Ramos (cell line): ENCODE results near the gene THSD4.
"Not testable (repeated sequence)": the region's sequence is repeated elsewhere in the genome, so short reads cannot be mapped to it uniquely, and the experiment has no call there.

Experiments used
- in situ Hi-C: fragments of 300-500 bp; cut with MboI; formaldehyde crosslinking; loops from one replicate; pipeline ENCODE4 v1.14.3; 2022; ENCODE audit warnings: low sequenced_read_pairs; ENCODE audit not compliant: unreplicated experiment

The THSD4 gene

DNA sequence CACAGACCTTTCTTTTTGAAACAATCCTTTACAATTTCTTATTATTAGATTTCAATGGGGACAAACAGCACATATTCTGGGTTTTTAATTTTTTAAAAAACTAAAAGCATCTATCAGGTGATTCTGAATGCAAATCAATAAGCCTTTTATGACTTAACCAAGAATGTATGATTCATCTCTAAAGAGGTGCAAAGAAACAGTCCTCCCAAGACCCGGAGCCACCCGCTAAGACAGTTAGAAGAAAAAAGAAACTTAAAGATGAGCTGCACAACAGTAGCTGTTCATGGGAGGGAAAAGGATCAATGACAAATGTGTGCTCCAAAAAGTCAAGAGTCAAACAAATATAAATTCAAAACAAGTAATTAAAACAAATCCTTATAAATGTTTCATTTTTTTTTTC, 319.5 kb downstream of the THSD4 start:
- in situ Hi-C loops = no loop called here

DNA sequence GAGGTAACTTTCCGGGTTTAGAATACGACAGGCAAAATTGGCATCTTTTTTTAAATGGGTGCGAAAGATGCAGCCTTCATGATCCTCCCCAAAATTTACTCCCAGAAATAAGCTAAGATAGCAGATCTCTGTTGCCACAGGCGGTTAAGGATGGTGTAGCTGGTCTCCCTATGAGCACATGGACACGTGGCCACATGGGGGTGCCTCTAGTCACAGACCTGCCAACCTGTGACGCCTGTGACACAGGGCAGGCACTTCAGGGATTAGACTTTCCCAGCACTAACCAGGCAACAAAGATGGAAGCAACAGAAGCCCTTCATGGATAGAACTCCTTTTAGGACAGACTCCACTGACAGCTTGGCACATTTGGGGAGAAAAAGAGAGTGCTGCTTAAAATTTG, 320.3 kb downstream of the THSD4 start:
- in situ Hi-C loops = no loop called here

DNA sequence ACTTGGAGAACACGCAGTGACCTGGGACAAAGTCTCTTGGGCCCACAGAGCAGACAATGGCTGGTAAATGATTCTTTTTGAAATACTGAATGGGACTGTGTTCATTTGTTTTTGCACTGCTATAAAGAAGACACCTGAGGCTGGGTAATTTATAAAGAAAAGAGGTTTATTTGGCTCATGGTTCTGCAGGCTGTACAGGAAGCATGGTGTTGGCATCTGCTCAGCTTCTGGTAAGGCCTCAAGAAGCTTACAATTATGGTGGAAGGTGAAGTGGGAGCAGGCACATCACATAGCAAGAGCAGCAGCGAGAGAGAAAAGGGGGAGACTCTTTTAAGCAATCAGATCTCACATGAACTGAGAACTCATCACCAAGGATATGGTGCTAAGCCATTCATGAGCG, 321.6 kb downstream of the THSD4 start:
- in situ Hi-C loops = no loop called here

DNA sequence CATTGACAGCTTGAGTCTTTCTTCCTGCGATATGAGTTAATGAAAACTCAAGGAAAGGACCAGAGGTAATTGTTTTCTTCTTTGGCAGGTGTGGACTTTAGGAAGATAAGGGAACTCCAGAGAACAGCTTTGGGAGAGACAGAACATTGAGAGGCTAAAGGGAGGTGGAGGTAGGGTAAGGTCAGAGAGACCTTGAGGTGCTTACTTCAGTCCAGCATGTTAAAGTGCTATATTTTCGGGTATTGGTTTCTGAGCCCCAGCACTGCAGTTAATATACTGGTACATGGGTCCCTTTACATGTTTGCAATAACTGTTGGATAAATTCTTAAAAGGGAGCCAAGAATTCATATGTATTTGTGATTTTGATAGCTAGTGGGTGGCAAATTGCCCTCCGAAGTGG, 322.1 kb downstream of the THSD4 start:
- in situ Hi-C loops = no loop called here

DNA sequence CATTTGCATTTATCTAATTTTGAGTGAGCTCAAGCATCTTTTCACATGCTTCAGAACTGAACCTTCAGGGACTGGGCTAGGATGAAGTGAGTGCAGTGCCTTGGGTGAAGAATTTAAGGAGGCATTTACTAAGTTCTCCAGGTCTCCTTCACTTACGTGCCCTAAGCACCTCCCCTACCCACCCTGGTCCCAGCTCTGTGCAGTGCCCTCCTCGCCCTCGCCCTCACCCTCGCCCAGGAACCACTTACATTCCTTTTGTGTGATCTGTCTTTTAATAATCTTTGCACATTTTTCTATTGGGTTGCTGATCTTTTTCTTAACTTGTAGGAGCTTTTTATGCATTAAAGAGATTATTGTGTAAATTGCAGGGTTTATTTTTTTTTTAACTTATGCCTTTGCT, 322.6 kb downstream of the THSD4 start:
- in situ Hi-C loops = no loop called here

DNA sequence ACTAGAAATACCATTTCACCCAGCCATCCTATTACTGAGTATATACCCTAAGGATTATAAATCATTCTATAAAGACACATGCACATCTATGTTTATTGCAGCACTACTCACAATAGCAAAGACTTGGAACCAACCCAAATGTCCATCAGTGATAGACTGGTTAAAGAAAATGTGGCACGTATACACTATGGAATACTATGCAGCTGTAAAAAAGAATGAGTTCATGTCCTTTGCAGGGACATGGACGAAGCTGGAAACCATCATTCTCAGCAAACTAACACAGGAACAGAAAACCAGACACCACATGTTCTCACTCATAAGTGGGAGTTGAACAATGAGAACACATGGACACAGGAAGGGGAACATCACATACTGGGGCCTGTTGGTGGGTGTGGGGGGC, 324.2 kb downstream of the THSD4 start:
- in situ Hi-C loops = not testable (repeated sequence)

DNA sequence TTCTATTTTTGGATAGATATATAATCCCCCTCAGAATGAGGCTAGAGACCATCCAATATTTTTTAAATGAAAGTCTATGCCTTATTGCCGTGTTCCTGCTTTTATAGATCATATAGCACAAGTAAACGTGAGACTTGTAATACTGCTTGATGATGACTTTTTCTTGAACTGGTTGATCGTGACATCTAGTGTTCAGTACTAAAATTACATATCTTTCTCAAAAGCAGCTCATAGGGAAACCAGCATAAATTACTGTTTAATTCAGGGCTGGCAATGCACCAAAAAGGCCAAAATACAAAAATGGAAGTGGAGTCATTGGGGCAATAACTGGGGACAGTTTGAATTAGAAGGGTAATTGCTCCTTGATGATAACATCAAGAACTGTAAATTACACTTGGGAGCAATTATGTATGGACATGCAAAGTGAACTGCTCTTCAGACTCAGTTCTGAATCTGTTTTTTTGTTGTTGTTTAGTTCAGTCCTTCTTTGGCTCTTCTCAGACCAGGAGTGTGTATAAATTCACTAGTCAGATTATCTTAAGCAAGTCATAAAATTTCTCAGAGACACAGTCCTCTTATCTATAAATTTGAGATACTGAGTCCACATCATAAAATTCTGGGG, 325.3 kb downstream of the THSD4 start:
- in situ Hi-C loops = no loop called here

DNA sequence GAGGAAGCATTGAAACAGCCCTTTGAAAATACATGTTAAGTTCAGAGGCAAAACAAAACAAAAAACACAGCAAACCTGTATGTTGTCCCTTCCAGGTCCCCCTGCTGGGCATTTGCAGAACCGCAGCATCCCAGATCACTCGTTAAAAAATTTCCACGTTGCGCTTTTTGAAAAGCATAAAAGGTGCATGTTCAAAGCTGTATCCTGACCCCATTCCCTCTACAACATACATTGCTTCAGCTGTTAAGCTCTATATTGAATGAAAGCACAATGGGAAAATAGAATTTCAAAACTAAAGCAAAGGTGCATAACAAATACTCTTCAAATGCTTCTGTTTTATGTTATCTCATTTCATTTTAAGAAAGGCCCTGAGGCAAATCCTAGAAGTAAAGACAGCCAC, 328.3 kb downstream of the THSD4 start:
- in situ Hi-C loops = no loop called here

DNA sequence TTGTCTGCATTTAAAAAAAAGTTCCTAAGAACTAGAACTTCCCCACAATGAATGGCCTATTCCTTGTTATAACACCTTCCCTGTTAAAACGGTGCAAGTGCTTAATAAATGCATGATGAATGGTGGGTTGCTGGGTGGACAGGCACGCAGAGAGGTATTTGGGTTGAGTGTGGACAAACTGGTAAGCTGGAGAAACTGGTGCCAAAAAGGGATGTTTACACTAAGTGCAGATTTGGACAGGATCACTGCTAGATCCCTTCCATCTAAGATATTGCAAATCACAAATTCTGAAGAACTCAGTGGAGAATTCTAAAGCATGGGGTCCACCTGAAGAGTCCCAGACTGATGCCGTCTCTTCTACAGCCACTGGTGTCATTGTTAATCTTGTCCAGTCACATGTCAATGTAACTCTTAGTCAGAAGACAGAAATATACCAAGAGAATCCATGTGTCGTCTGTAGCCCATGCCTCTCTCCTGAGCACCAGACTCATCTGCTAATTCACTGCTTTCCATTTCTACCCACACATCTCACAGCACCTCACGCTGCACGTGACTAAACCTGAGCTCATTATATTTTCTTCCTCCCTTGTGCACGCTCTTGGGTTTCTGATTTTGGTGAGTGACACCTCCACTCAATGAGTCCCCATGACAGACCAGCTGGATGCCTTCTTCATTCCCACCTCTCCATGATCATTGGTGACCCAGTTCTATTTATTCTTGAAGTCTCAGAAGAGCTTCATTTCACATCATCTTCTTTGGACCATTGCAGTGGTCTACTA, 328.9 kb downstream of the THSD4 start:
- in situ Hi-C loops = no loop called here

DNA sequence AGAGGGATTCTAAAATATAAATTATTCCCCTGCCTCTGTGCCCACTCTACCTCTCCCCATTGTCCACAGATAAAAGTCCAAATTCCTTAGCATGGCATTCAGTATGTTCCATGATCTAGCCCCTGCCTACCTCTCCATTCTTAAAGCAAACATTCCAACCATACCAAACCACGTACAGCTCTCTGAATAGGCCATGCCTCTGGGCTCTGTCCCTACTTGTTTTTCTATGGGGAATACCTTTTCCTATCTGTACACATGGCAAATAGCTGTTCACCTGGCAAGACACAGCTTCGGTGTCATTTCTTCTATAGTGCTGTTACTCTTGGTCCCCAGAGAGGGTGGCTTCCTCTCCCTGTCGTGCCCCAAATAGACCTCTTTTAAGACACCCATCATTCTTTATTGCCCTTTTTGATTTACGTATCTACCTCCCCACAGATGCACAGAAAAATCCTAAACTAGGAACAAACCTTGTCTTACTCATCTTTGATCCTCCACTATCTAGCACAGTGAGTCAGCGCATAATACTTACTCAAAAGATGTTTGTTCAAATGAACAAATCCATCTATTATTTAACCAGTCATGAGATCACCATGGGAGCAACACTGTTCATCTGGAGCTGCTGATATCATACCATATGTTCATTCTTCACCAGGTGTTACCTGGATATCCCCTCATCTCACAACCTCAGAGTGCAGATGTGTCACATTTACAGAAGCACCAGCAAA, 329.8 kb downstream of the THSD4 start:
- in situ Hi-C loops = no loop called here

DNA sequence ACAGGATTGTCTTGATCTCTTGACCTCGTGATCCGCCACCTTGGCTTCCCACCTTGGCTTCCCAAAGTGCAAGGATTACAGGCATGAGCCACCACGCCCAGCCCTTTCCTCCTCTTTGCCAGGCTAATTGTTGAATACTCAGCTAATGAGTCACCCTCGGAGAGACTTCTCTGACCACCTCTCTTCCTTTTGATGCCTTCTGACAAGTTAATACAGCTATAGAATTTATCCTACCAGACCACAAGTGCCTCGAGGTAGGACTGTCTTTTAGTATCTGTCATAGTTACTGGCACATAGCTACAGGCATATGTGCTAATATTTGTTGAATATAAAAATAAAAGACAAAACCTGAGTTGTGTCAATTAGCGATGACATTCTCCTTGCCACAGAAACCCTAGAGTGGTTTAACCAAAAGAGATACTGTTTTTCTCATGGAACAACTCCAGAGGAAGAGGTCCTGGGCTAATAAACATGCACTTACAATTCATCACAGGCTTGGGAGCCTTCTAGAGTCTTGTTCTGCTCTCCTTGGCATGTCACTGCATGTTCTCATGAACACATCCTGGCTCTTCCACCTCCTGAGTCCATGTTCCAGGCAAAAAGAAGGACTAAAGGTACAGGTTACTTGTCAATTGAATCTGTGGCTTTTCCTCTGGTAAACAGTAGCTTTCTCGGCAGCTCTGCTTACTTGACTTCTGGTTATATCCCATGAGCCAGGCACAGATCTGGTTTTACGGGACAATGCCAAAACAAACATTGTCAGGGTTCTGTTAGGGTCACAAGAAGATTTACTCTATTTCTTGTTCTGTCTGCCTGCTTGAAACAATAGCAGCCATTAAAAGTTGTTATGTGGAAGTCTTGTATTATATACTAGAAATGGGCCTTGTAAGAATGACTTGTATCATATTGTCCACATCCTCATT, 332.3 kb downstream of the THSD4 start:
- in situ Hi-C loops = no loop called here

DNA sequence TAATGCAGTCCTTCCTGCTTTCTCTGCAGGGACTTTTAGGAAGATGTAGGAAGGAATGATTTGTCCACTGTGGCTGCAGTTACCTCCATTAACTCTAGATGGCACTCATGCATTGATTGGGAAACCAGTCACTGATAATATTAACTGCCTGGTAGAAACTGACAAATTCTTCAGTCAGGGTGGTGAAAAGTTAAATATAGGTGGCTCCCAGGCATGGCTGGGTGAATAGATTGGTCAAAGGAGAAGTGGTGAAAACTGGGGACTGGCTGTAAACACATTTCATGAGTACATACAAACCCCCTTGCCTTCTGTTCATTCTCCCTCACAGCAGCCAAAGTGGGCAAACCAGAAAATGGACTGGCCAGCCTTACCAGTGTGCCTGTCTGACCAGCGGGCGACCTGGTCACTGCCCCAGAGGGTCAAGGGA, 333.4 kb downstream of the THSD4 start:
- in situ Hi-C loops = no loop called here

DNA sequence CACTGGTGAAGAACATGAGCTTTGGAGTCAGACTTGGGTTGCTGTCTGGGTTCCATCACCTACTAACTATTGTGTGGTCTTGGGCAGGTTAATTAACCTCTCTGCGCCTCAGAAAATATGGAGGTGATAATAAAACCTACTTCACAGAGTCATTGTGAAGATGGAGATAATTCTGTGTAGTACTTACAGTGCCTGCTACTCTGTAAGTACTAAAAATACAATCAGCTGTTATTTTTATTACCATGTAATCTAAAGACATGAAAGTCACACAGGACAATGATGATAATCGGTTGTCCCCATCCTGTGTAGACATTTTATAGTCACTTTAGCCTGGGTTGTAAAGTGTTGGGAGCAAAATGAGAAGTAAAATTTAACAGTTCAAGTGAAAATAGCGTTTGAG, 334.1 kb downstream of the THSD4 start:
- in situ Hi-C loops = no loop called here

DNA sequence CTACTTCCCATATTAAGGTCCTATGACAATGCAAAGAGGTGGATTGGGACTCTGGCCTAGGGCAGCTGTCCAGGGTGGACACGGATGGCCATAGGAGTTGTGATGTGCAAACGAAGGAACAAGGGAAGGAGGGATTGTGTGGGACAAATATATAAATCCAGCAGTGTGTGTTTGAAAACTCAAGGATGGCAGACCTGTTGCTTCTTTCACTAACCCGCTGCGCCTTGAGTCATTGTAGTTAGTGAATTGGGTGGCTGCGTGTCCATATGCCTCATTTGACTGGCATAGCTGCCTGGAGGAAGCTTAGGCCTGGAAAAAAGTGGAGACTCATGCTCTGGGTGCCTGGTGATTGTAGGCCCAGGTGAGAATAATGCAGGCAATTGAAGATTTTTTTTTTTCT, 334.7 kb downstream of the THSD4 start:
- in situ Hi-C loops = no loop called here

DNA sequence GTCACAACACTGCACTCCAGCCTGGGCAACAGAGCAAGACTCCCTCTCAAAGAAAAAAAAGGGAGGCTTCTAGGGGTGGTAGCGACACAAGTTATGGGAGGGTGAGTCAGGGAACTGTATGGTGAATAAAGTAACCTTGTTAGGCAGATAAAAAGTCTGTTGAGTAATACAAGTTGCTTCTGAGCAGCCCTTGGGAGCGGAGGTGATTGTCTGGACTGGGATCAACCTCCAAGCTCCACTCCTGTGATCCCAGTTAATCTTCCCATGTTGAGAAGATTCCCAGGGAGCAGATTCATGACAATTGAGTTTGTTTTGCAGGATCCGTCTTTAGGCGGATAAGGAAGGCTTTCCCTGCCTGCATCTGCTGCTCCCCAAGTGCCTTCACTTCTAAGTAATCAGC, 335.9 kb downstream of the THSD4 start:
- in situ Hi-C loops = no loop called here

DNA sequence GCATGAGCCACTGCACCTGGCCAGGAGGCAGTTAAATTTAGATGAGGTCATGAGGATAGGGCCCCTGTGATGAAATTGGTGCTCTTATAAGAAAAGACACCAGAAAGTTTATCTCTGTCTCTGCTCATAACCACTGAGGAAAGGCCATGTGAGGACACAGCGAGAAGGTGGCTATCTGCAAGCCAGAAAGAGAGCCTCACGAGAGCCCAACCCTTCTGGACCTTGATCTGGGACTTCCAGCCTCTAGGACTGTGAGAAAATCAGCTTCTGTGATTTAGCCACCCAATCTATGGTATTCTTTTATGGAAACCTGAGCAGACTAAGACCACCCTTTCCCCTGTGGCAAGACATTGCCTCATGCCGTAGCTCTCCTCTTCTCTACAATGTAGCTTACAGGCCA, 337.6 kb downstream of the THSD4 start:
- in situ Hi-C loops = no loop called here

DNA sequence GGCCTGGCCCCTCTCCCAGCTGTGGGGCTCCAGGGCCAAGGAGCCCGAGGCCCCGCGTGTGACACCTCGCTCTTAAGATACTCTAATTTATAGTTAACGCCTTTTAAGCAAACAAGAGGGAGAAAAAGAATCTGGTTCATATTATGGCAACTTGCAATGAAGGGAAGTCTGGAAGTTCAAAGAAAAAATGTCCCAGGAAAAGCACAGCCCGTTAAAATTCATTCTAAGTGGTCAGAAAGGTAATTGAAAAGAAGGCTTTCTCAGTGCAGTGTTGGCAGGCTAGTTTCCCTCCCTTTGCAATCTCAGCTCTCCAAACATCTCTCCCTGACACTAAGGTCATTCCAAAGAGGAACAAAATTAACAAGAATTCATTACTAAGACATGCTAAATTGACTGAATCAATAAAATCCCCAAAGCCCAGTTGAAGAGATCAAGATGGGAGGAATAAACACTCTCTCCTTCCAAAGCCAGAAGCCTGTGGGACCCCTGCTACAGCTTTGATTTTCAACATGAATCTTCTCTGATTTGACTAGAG, 339.3 kb downstream of the THSD4 start:
- in situ Hi-C loops = no loop called here

DNA sequence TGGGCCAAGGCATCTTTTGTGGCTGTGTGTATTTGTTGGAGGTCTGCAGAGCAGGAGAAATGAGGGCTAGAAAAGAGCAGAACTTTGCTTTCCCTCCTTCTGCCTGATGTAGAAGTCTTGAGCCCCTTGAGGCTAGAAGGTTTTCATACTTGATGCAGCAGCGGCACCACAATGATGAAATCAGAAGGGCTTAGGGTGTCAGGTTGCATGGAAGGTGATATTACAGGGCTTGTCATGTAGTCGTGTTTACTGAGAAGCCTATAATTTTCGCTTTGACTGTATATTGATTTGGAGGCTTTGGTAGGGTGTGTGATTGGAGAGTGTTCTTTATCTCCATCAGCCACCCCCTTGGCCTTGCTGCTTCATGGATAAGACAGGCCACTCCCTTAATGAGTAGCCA, 339.8 kb downstream of the THSD4 start:
- in situ Hi-C loops = no loop called here

DNA sequence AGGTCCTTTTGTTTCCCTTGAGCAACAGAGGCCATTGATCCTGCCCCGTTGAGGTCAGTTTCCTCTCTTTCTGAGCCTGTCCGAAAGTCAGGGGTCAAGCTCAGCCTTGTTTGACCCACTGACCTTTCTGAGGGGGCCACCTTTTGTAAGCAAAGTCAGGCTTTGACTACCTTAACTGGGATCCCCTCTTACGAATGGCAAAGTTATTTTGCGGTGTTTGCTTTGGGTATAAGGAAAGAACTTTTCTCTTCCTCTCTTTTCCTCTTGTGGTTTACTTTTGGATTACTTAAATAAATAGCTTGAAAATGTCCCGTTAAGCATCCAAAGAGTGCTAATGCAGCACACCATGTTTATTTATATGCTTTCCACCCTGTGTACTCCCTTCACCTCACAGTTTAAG, 340.6 kb downstream of the THSD4 start:
- in situ Hi-C loops = no loop called here

DNA sequence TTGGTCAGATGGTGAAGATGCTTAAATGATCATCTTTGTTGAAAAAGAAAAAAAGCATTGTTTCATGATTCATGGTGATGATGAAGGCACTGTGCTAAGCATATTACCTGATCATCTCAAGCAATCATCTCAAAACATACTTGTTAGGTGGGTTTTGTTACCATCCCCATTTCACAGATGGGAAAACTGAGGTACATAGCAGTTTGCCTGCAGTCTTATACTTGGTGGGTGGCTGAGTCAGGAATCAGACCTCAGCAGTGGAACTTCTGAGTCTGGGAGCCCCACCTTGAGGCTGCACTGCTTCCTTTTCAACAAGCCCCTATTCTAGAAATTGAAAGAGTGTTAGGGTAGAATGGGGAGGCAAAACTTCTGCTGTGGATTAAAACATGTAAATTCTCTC, 341.1 kb downstream of the THSD4 start:
- in situ Hi-C loops = no loop called here
